HTERT RPE-1 (cell line): Measurements from ENCODE around the gene SIRT7.

Experiments
- in situ Hi-C: fragments of 300-500 bp; cut with MboI; formaldehyde crosslinking; loops from 4 replicates; pipeline ENCODE4 v1.14.3; 2020; ENCODE audit warnings: low sequenced_read_pairs

Gene SIRT7

DNA sequence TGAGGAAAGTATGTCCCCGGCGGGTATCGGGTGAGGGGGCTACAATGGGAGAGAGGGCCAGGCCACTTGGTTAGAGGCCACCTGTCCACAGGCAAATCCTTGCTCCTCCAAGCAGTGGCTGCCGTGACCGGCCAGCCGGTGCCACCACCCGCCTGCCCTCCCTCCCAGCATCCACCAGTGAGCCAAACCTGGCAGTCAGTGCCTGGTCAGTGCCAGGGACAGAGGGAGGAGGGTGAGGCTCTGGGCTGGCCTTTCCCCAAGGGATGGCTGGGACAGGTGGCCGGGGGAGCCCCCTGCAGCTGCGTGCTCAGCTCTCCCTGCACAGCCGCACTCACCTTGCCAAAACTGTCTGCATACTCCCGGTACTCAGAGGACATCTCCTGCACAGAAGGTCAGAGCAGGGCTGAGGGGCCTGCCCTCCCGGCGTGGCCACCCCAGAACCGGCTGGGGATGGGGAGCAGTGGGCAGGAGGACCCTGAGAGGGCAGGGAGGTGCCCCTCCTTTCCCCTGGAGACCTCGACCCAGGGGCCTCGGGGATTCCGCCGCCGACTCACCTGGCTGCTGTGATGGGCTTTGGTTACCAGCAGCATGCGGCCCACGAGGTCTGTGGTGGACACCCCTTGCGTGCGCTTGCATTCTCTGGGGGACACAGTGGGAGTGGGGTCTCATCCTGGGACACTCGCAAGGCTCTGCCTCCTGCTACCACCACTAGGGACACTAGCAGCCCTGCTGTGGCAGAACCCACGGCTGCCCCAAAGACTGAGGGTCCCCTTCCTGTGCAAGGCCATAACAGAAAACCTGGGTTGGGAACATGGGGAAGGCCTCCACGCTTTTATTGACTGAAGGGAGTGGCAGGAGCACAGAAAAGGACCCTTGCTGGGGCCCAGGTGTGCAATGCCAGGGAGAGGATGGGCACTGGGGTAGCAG lies 10.5 kb downstream of the SIRT7 start:
- in situ Hi-C loops: no loop called here

DNA sequence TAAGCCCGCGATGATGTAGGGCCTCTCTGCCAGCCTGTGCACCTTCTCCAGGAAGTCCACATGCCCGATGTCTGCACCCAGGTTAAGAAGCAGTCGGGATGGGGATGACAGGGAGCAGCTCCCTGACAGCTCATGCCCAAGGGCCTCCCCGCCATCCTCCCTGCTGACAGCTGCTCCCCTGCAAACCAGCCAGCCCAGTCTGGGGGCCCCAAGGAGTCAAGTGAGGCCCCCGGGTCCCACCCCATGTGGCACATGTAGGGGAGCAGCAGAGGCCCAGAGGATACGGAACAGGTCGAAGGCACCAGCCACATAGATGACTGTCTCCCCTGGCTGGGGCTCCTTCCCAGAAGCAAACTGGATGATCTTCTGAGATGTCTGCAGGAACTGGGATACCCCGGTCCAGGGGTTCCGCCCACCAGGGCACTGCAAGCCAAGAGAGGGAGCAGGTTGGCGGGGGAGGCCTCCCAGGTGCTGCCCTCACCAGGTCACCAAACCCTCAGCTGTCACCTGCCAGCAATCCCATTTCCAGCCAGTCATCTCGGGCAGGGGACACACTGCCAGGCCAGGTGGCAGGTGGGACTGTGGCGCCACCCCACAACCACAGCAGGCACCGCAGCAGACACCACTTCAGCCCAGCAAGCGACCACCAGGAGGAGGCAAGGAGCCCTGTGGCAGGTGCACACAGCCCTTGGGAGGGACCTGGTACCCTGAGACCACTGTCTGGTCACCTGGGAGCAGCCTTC lies 11.3 kb downstream of the SIRT7 start:
- in situ Hi-C loops: no loop called here

DNA sequence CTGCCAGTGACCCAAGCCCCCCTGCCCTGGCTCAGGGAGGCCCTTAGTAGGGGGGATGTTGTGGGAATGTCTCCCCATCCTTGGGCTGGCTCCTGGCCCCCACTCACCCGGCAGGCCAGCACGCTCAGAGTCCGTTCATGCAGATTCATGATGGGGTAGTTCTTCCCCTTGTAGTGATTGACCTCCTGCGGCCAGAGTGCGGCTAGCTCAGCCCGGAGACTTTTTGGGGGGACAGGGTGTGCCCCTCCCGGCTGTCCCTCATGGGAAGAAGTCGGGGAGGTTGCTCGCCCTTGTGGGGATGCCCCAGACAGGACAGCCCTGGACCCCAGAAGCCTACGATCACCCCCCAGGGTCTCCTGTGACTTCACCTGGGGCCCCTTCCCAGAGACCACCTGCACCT lies 12.0 kb downstream of the SIRT7 start:
- in situ Hi-C loops: no loop called here

DNA sequence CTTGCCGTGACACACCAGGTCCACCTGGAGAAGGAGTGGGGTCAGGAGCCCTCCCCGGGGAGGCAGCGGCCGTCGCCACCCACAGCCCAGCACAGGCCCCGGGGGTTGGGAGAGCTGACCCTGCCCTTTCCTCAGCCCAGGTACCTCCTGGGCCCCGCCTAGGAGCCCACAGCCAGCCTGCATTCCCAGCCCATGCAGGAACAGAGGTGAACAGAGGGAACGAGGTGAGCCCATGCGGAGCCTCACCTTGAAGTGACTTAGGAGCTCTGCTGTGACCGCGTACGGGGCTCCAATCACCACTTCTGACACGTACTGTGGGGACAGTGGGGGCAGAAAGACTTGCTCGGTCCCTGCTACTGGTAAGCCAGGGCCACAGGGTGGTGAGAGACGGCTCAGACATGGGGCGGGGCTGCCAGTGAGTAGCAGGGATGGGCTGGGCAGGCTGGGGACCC lies 12.5 kb downstream of the SIRT7 start:
- in situ Hi-C loops: no loop called here

DNA sequence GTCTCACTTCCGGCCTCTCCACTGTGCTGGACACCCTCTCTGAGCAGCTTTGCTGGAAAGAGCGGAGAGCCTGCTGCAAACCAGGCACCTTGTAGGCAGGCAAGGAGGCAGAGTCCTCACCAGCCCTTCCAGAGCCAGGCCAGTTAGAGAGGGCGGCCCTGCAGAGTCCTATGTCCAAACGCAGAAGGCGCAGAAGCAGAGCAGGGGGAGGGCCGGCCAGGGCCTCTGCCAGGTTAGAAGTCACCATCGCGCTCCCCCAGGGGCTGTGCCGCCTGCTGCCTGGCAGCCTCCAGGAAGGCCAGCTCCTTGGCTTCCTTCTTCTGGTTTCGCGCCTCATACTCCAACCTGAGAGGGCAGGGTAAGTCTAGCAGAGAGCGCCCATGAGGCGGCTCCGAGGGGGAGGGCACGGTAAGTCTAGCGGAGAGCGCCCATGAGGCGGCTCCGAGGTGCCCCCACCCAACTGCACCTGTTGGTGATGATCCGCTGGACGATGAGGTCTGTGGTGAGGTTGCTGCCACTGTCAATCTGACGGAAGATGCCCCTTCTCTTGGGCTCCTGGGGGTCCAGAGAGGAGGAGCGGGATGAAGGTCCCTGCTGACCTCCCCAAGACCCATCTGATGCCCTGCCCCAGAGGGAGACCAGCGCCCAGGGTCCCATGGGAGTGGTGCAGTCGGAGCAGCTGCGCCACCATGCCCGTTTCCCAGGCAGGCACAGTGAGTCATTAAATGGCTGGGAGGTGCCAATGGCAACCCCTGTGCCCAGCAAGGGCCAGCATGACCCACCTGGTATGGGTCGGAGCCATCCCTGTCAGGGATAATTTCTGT lies 13.2 kb downstream of the SIRT7 start:
- in situ Hi-C loops: no loop called here

DNA sequence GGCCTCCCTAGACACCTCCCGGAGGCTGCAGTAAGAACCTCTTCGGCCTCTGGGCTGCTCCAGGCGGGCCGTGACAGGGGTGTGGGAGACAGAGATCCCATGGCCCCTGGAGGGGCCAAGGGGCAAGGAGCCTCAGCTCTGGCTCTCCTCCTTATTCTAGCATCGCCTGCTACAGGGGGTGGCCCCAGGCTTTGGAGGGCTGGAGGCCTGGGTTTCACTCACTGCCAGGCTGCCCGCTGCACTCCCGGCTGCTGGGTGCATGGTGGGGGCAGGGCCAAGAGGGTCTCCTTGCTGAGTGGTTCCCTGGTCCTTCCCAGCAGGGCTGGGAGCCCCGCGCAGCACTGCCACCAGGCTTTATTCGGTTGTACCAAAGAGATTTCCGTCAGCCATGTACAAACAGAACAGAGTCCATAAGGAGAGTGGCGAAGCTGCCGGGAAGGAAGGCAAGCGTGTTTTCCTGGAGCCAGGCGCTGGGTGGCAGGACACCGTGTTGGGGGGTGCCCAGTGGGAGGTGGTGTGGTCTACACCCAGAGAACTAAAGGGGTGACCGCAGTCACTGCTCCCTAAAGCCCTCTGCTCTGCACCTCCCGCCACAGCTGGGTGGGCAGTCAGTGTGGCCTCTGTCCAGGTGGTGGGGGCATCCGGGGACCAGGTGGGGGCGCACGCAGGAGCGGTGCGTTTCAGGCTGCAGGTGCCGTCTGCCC lies 13.9 kb downstream of the SIRT7 start:
- in situ Hi-C loops: no loop called here

DNA sequence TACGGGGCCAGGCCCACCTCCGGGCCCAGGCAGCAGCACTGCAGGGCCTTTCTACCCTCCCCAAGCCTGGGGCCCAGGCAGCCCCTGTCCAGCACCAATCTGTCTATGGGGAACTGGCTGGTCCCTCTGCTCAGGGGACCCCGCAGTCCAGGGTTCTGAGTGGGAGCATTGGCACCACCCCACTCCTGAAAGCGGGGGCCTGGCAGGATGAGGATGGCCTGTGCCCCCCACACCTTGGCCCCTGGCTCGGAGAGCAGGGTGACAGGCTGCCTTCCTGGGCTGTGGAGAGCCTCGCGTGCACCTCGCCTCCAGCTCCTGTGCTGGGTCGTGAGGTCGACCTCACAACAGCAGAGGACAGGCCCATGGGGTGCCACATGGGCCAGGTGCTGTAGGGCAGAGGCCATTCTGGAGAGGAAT lies 14.6 kb downstream of the SIRT7 start:
- in situ Hi-C loops: no loop called here

DNA sequence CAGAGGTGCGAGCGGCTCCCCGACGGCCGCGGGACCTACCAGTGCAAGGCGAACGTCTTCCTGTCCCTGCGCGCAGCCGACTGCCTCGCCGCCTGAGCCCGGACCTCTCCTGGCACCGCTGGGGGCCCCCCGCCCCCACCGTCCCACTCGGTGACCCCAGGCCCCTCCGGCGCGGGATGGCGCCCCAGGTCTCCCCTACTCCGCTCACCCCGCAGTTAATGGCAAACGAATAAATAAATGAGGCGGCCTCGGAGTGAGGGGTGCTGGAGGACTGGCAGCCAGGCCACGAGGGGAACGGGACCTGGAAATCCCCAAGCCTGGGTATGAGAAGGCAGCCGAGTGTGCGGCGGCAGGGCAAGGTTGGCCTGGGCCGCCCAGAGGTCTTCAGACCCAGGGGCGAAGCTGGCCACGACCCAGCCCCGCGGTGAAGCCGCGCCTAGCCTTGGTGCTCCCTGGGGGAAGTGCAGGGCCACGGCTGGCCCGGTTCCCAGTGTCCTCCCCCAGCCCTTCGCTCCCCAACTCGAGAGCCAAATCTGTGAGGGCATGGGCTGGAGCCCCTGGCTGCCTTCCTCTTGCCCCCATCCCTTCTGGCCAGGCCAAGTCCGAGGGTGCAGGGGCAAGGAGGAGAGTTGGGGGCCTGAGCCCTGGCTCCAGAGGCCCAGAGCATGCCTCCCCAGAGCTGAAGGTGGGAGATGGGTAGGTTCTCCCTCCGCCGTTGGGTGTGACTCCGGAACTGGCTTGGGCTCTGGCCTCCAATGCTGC lies 15.1 kb downstream of the SIRT7 start:
- in situ Hi-C loops: no loop called here

DNA sequence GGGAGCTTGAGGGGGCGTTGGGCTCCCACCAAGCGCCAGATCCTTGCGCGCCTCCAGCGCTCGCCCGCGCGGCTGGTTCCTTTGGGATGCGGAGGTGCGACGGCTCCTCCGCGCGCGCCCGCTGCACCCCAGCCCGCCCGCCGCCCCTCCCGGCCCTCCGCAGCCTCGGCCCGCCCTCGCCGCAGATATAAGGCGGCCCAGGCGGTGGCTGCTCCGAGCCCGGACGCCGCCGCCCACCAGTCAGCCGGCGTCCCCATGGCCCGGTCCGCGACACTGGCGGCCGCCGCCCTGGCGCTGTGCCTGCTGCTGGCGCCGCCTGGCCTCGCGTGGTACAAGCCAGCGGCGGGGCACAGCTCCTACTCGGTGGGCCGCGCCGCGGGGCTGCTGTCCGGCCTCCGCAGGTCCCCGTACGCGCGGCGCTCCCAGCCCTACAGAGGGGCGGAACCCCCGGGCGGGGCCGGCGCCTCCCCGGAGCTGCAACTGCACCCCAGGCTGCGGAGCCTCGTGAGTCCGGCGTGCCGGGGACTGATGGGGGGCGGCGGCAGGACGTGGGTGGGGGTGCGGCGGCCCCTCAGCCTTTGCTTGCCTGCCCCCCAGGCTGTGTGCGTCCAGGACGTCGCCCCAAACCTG lies 15.8 kb downstream of the SIRT7 start, which contains the start of gene NPB:
Gene NPB, plus strand, starts transcription at position 216 of the 630 bp plus-strand sequence. Its CDS starts 40 bp downstream, at position 256.
- in situ Hi-C loops: no loop called here

DNA sequence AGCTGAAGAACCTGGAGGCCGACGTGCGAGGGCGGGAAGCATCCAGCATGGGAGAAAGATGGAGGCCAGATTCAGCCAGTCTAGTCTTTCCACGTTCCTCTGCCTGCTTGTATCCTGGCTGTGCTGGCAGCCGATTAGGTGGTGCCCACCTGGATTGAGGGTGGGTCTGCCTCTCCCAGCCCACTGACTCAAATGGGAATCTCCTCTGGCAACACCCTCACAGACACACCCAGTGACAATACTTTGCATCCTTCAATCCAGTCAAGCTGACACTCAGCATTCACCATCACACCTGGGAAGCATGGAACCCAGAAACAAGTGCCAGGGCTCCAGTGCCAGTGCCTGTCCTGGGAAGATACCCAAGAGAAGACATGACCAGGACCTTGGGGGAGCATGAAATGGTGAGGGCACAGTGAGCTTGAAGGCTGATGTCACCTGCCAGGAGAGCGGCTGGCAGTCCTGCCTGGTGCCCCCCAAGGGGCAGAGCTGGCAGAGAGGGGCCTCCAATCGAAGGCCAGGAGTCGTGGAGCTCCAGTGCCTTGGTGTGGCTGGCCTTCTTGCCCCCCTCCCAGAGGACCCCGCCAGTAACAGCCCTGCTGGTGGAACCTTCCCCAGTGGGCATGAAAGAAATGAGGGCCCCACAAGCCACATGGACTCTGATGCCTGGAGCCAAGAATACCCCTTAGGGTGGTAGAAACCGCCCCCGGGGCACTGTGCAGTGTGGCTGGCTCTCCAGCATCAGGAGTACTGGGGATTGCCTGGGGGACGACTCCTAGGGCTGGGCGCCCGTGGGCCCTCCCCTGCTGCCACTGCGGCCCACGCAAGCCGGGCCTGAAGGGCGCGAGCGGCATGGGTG lies 16.6 kb downstream of the SIRT7 start:
- in situ Hi-C loops: no loop called here

DNA sequence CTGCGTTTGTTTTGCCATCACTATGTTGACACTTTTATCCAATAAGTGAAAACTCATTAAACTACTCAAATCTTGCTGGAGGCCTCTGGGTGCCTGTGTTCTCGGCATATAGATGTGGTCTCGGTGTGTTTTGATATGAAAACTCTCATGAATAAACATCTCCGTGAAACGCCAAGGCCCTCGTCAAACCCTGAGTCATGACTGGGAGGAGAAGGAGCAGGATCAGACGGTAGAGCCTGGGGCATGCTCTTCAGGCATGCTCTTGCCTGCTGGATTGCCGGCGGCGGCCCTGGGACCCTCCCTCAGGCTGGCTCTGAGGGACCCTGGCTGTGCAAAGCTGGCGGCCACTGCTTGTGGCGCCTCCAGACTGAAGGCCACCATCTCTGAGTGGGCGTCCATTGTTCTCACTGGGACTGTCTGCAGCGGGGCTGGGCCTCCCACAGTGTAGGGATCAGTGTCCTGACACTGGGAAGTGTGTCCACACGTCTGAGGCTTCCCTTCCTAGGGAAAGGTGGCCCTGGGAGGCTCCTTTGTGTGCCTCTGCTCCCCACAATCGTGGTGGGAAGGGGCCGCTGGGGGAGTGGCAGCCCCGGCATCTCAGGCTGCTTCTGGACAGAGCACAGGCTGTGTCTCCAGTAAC lies 17.7 kb downstream of the SIRT7 start:
- in situ Hi-C loops: no loop called here

DNA sequence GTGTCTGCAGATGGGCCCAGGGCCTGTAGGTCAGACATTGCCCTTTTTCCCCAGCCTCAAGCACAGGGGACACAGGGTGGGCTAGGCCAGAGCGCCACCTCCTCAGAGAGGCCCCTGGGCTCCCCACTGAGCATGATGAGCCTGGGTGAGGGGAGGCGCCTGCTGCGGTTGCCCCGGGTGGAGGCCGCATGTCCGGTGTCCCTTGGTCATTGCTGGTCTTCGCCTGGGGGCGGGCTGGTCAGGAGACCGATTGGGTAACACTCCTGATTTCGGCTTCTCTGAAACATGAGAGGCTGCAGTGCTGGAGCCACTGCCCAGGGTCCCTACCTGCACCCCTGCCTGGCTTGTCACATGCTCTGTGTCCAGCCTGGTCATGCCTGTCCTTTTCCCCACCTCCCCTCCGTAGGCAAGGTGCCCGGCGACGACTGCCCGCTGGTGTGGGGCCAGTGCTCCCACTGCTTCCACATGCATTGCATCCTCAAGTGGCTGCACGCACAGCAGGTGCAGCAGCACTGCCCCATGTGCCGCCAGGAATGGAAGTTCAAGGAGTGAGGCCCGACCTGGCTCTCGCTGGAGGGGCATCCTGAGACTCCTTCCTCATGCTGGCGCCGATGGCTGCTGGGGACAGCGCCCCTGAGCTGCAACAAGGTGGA lies 18.3 kb downstream of the SIRT7 start:
- in situ Hi-C loops: no loop called here

DNA sequence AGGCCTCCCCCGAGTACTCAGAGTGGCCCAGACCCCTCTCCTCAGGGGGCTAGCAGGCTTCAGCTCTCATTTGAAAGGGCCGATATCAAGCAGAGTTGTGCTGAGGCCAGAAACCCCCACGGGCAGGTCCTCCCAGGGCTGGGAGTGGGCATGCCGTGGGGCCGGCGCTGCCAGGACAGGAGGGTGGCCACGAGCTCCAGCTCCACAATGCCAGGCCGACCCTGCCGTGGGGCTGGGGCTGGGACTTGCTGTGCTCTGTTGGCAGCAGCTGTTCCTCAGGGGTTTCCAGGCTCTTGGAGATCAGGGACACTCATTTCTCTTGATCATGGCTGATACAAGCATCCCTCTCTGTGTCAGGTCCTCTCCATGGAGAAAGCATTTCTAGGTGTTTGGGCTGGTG lies 19.1 kb downstream of the SIRT7 start:
- in situ Hi-C loops: no loop called here

DNA sequence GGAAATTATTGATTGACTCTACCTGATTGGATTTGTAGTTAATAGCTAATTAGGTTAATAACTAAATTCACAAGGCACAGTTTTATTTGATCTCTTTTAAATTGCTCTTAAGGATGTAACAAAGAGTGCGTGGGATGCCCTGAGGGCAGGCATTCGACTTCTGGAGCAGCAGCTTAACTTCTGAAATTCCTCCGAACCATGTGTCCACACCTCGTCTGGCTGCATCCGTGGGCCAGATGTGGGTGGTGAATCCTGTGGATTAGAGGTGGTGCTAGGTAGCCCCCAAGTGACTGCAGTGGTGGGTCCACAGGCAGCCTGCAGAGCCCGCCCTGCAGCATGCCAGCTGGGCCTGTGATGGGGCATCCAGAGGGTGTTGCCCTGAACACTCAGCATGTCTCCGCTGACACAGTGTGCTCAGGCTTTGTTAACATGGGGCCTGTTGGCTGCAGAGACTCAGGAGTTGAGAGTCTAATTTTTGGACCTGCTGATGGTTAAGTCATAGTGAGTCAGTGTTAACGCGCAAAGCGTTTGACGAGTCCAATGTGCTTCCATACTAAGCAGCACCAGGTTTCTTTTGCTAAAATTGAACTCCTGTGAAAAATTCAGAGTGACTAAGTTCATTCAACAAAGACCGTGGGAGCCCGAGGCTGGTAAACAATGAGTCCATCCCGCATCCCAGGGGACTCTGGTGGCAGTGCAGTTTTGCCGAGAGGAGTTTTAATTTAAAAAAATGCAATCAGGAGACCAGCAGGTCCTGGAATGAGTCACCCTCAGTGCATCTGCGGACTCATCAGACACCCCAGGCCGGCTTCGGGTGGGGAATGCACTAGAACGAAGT lies 19.7 kb downstream of the SIRT7 start:
- in situ Hi-C loops: no loop called here

DNA sequence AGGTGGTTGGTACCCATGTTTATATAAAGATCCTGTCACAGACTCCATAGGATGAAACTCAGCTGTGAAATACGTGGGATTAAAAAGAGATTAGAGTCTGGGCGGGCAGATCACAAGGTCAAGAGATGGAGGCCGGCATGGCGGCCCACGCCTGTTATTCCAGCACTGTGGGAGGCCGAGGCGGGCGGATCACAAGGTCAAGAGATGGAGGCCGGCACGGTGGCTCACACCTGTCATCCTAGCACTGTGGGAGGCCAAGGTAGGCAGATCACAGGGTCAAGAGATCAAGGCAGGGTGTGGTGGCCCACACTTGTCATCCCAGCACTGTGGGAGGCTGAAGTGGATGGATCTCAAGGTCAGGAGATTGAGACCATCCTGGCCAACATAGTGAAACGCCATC lies 22.6 kb downstream of the SIRT7 start:
- in situ Hi-C loops: no loop called here

DNA sequence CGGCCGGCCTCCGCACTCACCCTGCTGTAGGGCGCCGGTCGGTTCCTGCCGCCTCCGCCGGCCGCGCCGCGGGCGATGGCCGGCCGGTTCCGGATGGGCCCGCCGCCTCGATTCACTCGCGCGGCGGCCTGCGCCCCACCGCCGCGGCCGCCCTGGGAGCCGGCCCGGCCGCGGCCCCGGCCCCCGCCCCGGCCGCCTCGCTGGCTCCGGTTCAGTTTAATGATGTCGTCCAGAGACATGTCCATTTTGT lies 26.7 kb downstream of the SIRT7 start:
- in situ Hi-C loops: no loop called here
